ENCODE results near the gene MMP24.

GRCh38 chr20:35180266-35180665, 46.2 kb upstream of the MMP24 start:
- TF ChIP-seq JUND (IDR thresholded peaks at IDR 0.05): no peak
- TF ChIP-seq CTCF (IDR thresholded peaks at IDR 0.05; ENCODE audit: low read depth, low read length, missing input control): no peak
- TF ChIP-seq MAX (IDR thresholded peaks at IDR 0.05): no peak
- TF ChIP-seq ATF3 (IDR thresholded peaks at IDR 0.05): no peak
- no peak for TF ChIP-seq GABPA (IDR thresholded peaks at IDR 0.05 in 1 of 2, conservative IDR thresholded peaks at IDR 0.05 in 1 of 2)
- no peak for TF ChIP-seq RAD21 (IDR thresholded peaks at IDR 0.05)
- TF ChIP-seq YY1 (IDR thresholded peaks at IDR 0.05): no peak
- no peak for TF ChIP-seq TAF1 (conservative IDR thresholded peaks at IDR 0.05)
- no peak for TF ChIP-seq EGR1 (IDR thresholded peaks at IDR 0.05; ENCODE audit: low read depth in 2 of 2)

Data from liver (tissue), 3 donors.